ENCODE results near the gene FGF18.

FGF18 gene

GRCh38 chr5:171482434-171482730 lies 62.9 kb downstream of the FGF18 start:
- H3K4me1 ChIP-seq (ENCODE audit: control insufficient read depth, low read length), result no peaks in the 10 kb centered on the region
- peaks cover 6% of the 10 kb centered on the region; the same call in 1 of the 2 replicates for H3K27me3 ChIP-seq (ENCODE audit: control insufficient read depth, low read length)
- H3K27ac ChIP-seq (ENCODE audit: low read depth, low read length), result no peak overlapping the region
- H3K79me2 ChIP-seq (ENCODE audit: control insufficient read depth, low read length), result no peaks in the 10 kb centered on the region
- H3K36me3 ChIP-seq (ENCODE audit: control insufficient read depth, low read length), result no peaks in the 10 kb centered on the region
- H3F3A ChIP-seq (ENCODE audit: control insufficient read depth, insufficient read depth), result no peaks in the 10 kb centered on the region
- H3K4me2 ChIP-seq (ENCODE audit: low read length), result no peak overlapping the region
- no peaks in the 10 kb centered on the region for H4K20me1 ChIP-seq (ENCODE audit: control insufficient read depth, insufficient read depth, low read depth, low read length)
- H3K9me2 ChIP-seq (replicated peaks; ENCODE audit: control insufficient read depth, low read length), result no peaks in the 10 kb centered on the region
- no peaks in the 10 kb centered on the region for H3K9me3 ChIP-seq (ENCODE audit: control insufficient read depth, insufficient read depth, low read length)
- TF ChIP-seq EZH2phosphoT487 (IDR thresholded peaks at IDR 0.05; ENCODE audit: borderline replicate concordance, low read length), result no peak
- no peak for TF ChIP-seq CTCF (IDR thresholded peaks at IDR 0.05; ENCODE audit: low read depth, low read length, poor library complexity, severe bottlenecking)
- no peak overlapping the region for H3K4me3 ChIP-seq (ENCODE audit: low read length)

GRCh38 chr5:171483551-171484135 lies 64.2 kb downstream of the FGF18 start:
- Histone ChIP-seq H3K4me3 (ENCODE audit: low read length) (no peak overlapping the region), H3K9me3 (ENCODE audit: control insufficient read depth, insufficient read depth, low read length) (no peaks in the 10 kb centered on the region), H3K27me3 (ENCODE audit: control insufficient read depth, low read length) (no peaks in the 10 kb centered on the region), H3K4me1 (ENCODE audit: control insufficient read depth, low read length) (no peaks in the 10 kb centered on the region), H3K79me2 (ENCODE audit: control insufficient read depth, low read length) (no peaks in the 10 kb centered on the region), H3K9me2 (replicated peaks; ENCODE audit: control insufficient read depth, low read length) (no peaks in the 10 kb centered on the region), H3F3A (ENCODE audit: control insufficient read depth, insufficient read depth) (no peaks in the 10 kb centered on the region), H3K4me2 (ENCODE audit: low read length) (no peak overlapping the region), H3K36me3 (ENCODE audit: control insufficient read depth, low read length) (no peaks in the 10 kb centered on the region), H3K27ac (ENCODE audit: low read depth, low read length) (no peak overlapping the region), H4K20me1 (ENCODE audit: control insufficient read depth, insufficient read depth, low read depth, low read length) (no peaks in the 10 kb centered on the region)
- TF ChIP-seq EZH2phosphoT487 (IDR thresholded peaks at IDR 0.05; ENCODE audit: borderline replicate concordance, low read length), result no peak
- TF ChIP-seq CTCF (IDR thresholded peaks at IDR 0.05; ENCODE audit: low read depth, low read length, poor library complexity, severe bottlenecking), result no peak

- Histone ChIP-seq H3K9me3 (ENCODE audit: control insufficient read depth, insufficient read depth, low read length) (no peaks in the 10 kb centered on the region), H3F3A (ENCODE audit: control insufficient read depth, insufficient read depth) (no peaks in the 10 kb centered on the region), H3K9me2 (replicated peaks; ENCODE audit: control insufficient read depth, low read length) (no peaks in the 10 kb centered on the region), H3K4me2 (ENCODE audit: low read length) (no peak overlapping the region), H3K27me3 (ENCODE audit: control insufficient read depth, low read length) (peaks cover 2% of the 10 kb centered on the region; the same call in 1 of the 2 replicates), H3K79me2 (ENCODE audit: control insufficient read depth, low read length) (no peaks in the 10 kb centered on the region), H4K20me1 (ENCODE audit: control insufficient read depth, insufficient read depth, low read depth, low read length) (no peaks in the 10 kb centered on the region), H3K4me3 (ENCODE audit: low read length) (no peak overlapping the region), H3K4me1 (ENCODE audit: control insufficient read depth, low read length) (no peaks in the 10 kb centered on the region), H3K27ac (ENCODE audit: low read depth, low read length) (no peak overlapping the region), H3K36me3 (ENCODE audit: control insufficient read depth, low read length) (no peaks in the 10 kb centered on the region)
- no peak for TF ChIP-seq EZH2phosphoT487 (IDR thresholded peaks at IDR 0.05; ENCODE audit: borderline replicate concordance, low read length)
- peak; percentile 98 for TF ChIP-seq CTCF (IDR thresholded peaks at IDR 0.05; ENCODE audit: low read depth, low read length, poor library complexity, severe bottlenecking)
Observed at GRCh38 chr5:171484460-171484899, 65.0 kb downstream of the FGF18 start.
